Superior temporal gyrus (tissue), 1 donor: ENCODE data around the gene TARBP1.
A peak's percentile ranks its signal among the peaks of the same experiment; 100 is the strongest.
"Not testable (repeated sequence)": the region's sequence is repeated elsewhere in the genome, so short reads cannot be mapped to it uniquely, and the experiment has no call there.

Source experiments
- DNase-seq: peaks from one replicate; pipeline ENCODE4 v3.0.0-alpha.2; 2016; ENCODE audit errors: extremely low spot score

The TARBP1 gene

GRCh38 chr1:234504969-234505768 is 26.2 kb upstream of the TARBP1 start:
- DNase-seq = no peak

- not testable (repeated sequence) for DNase-seq
Observed at GRCh38 chr1:234504251-234504650, 25.3 kb upstream of the TARBP1 start.

- peak; percentile 5 for DNase-seq
Observed at GRCh38 chr1:234503193-234504050, 24.4 kb upstream of the TARBP1 start.

GRCh38 chr1:234502785-234503184 is 23.8 kb upstream of the TARBP1 start:
- DNase-seq = no peak

DNA sequence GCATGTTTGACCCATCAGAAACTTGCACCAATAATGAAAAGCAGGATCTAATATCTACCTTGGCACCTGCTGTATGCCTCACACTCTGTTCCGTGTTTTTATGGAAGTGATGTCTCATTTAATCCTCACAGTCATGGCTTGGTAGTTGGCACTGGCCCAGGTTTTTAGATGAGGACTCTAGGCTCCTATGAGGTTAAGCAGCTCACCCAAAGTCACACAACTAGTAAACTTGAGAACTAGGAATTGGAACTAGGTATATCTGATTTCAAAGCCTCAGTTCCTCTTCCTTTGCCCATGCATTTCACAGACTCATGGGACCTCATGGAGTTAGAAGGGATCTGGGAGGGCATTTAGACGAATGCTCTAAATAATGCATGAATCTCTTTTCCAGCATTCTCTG is 21.3 kb upstream of the TARBP1 start:
- peak; percentile 55 for DNase-seq

- DNase-seq = no peak
Observed at GRCh38 chr1:234499943-234500245, 20.9 kb upstream of the TARBP1 start.

- peak; percentile 98 for DNase-seq
Observed at GRCh38 chr1:234499119-234499942, 20.4 kb upstream of the TARBP1 start.

- DNase-seq = peak; percentile 24
Observed at GRCh38 chr1:234498448-234499118, 19.6 kb upstream of the TARBP1 start.

GRCh38 chr1:234497589-234497988 is 18.6 kb upstream of the TARBP1 start:
- DNase-seq = no peak

GRCh38 chr1:234495231-234495990 is 16.4 kb upstream of the TARBP1 start:
- no peak for DNase-seq

DNA sequence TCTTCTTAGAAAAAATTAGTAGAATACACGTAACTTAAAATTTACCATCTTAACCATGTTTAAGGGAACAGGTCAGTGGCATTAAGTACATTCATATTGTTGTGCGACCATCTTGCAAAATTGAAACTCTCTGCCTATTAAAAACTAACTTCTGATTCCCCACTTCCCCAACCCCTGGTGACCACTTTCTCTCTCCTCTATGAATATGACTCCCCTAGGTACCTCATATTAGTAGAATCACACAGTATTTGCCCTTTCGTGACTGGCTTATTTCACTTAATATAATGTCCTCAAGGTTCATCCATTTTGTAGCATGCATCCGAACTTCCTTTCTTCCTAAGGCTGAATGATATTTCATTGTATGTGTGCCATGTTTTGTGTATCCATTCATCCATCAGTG is 15.1 kb upstream of the TARBP1 start:
- no peak for DNase-seq

GRCh38 chr1:234490793-234491479 is 12.0 kb upstream of the TARBP1 start:
- DNase-seq = no peak

GRCh38 chr1:234489698-234490077 is 10.7 kb upstream of the TARBP1 start:
- no peak for DNase-seq

- no peak for DNase-seq
Observed at GRCh38 chr1:234489007-234489697, 10.2 kb upstream of the TARBP1 start.

DNA sequence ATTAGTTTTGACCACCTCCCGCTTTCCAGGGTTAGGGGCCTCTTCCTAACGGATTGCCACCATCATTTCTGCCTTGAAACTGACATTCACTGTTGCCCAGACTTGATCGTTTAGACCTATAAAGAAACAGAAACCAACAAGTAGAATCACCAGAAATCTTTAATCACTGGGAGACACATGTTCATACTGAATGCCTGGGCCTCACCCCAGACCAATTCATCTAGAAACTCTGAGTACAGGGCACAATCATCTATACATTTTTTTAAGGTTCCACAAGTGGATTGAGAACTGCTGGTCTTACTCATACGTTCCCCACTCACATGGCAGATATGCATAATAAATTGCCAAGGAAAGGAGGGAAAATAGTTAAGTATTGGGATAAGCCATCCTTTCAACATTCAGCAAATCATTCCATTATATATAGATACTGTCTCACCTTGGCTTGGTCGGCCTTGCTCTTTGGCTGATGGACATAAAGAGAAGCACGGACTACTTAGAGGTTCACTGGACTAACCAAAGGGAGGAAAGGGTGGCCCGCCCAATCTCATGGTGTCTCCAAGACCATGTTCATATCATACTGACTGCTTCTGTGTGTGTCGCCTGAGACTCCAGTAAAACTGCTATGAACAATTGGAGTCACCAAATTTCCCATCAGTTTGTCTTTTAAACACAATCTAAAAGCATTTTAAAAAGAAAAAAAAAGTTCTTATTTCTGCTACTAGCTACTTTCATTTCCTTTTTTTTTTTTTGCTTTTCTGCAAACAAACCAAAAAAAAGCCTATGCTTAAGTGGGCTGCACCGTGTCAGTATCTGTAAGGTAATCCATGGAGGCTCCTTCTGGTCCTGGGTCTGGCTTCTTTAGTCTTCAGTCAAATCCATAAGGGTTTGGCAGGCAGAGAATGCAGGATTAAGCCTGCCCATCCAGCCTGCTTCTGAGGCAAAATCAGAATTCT is 9.4 kb upstream of the TARBP1 start:
- DNase-seq = no peak

DNA sequence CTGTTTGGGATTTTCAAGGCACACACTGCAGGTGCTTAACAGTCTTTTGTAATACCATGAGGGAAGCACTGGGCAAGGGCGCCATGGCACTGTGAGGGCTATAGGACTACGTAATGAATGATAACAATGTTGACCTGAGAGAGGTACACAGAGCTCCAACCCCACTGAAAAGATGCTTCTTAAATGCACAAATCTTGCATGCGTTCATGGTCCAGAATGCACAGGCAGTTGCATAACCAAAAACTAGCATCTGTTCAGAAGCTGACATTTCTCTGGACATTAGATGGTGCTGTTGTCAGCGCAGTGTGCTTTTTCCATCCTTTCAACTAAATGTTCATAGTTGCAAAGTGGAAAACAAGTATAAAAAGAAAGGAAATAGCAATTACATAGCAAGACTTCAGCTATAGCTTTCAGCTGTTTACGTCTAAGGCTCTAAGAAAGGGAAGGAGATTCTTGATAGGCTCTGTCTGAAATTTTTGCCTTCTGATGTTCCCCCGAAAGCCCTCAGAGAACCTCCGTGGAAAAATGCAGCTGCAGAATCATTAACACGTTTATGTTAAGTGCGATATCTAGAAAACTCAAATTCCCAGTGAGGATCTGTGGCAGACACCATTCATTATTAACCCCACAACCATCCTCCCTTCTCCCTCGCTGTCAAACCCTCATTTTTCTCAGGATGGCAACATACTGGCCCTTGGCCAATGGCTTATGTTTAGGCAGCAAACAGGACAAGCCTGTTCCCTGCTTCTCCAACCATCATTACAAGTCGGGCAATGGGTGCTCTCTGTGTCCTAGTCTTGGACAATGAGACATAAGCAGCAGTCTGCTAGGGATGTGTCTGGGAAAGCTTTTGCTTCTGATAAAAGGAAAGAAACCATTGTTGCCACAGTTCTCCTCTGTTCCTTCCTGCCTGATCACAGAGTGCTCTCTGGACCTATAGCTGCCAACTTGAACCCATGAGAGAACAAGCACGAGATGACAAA is 8.2 kb upstream of the TARBP1 start:
- DNase-seq = peak; percentile 91

GRCh38 chr1:234484991-234485739 is 6.2 kb upstream of the TARBP1 start:
- peak; percentile 37 for DNase-seq
